ENCODE results near the gene ZFP69.
"Not testable (repeated sequence)": the region's sequence is repeated elsewhere in the genome, so short reads cannot be mapped to it uniquely, and the experiment has no call there.

ZFP69 gene

DNA sequence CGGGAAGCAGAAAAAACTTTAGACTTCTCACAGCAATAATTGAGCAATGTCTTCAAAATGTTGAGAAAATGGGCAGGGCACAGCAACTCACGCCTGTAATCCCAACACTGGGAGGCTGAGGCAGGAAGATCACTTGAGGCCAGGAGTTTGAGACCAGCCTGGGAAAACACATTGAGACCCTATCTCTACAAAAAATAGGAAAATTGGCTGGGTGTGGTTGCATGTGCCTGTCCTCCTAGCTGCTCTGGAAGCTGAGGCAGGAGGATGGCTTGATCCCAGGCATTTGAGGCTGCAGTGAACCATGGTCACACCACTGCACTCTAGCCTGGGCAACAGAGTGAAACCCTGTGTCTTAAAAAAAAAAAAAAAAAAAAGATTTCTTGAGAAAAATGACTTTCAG, 7.8 kb upstream of the ZFP69 start:
- DNase-seq (ENCODE audit: low read depth), result no peak
- H3K4me3 ChIP-seq (ENCODE audit: low read depth, low read length), result no peak overlapping the region
- TF ChIP-seq, protein P1, sequence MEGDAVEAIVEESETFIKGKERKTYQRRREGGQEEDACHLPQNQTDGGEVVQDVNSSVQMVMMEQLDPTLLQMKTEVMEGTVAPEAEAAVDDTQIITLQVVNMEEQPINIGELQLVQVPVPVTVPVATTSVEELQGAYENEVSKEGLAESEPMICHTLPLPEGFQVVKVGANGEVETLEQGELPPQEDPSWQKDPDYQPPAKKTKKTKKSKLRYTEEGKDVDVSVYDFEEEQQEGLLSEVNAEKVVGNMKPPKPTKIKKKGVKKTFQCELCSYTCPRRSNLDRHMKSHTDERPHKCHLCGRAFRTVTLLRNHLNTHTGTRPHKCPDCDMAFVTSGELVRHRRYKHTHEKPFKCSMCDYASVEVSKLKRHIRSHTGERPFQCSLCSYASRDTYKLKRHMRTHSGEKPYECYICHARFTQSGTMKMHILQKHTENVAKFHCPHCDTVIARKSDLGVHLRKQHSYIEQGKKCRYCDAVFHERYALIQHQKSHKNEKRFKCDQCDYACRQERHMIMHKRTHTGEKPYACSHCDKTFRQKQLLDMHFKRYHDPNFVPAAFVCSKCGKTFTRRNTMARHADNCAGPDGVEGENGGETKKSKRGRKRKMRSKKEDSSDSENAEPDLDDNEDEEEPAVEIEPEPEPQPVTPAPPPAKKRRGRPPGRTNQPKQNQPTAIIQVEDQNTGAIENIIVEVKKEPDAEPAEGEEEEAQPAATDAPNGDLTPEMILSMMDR (conservative IDR thresholded peaks at IDR 0.05; ENCODE audit: low read depth, low read length), result no peak

DNA sequence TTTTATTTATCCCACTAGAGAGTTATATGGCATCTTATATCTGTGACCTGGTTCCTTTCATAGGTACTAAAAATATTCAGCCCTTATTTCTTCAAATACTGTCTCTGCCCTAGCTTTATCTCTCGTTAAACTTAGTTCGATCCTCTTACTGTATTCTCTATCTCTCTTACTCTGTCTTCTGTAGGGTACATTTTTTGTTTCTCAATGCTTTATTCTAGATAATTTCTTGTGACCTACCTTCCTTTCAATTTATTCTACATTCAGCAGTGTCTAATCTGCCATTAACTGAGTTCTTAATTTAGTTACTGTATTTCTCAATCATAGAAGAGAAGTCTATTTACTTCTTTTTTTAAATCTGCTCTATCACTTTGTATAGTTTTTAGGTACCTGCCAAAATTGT, 1.8 kb upstream of the ZFP69 start:
- DNase-seq (ENCODE audit: low read depth), result no peak
- no peak overlapping the region for H3K4me3 ChIP-seq (ENCODE audit: low read depth, low read length)
- TF ChIP-seq, protein P1 (conservative IDR thresholded peaks at IDR 0.05; ENCODE audit: low read depth, low read length), result no peak

- peak; percentile 34 for DNase-seq (ENCODE audit: low read depth)
- H3K4me3 ChIP-seq (ENCODE audit: low read depth, low read length), result peak overlapping the region; percentile 76
- TF ChIP-seq, protein P1 (conservative IDR thresholded peaks at IDR 0.05; ENCODE audit: low read depth, low read length), result no peak
These were observed 576 bp downstream of the ZFP69 start for GRCh38 chr1:40477678-40478053.

DNA sequence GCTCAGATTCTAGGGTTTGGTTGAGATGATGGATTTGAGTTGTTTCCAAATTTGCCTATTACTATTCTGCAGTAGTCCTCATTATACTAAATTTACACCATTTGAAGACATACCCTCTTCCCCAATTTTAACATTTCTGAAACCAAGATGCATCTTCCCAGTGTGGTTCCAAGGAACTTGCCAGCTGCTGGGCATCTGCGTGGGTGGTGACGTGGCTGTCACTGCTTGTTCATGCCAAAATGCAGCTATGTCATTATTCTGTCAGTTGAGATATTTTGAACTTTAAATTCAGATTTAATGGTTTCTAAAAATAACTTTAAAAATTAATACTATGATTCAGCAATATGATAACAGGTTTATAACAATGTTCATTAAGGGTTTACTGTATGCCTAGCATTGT, 1.2 kb downstream of the ZFP69 start:
- TF ChIP-seq, protein P1 (conservative IDR thresholded peaks at IDR 0.05; ENCODE audit: low read depth, low read length), result no peak
- DNase-seq (ENCODE audit: low read depth), result no peak
- H3K4me3 ChIP-seq (ENCODE audit: low read depth, low read length), result no peak overlapping the region

DNA sequence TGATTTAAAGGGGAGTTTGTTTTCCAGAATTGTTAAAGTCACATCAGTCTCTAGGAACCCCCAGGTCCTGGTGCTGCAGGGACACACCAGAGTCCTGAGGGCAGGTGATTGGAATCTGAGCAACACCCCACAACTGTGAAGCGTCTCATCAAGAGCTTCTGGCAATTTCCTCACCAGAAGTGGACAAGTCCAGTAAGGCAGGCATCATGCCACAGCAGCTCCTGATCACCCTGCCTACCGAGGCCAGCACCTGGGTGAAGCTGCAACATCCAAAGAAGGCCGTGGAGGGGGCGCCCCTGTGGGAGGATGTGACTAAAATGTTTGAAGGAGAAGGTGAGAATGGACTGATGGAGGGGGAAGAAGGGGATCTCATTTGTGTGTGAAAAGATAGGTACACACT, 2.1 kb downstream of the ZFP69 start:
- no peak for DNase-seq (ENCODE audit: low read depth)
- TF ChIP-seq, protein P1 (conservative IDR thresholded peaks at IDR 0.05; ENCODE audit: low read depth, low read length), result no peak
- no peak overlapping the region for H3K4me3 ChIP-seq (ENCODE audit: low read depth, low read length)

GRCh38 chr1:40495315-40495903, 18.3 kb downstream of the ZFP69 start:
- TF ChIP-seq, protein P1 (conservative IDR thresholded peaks at IDR 0.05; ENCODE audit: low read depth, low read length), result no peak
- no peak overlapping the region for H3K4me3 ChIP-seq (ENCODE audit: low read depth, low read length)
- no peak for DNase-seq (ENCODE audit: low read depth)

- H3K4me3 ChIP-seq (ENCODE audit: low read depth, low read length); DNase-seq (ENCODE audit: low read depth): not testable (repeated sequence)
These were observed 25.6 kb downstream of the ZFP69 start for GRCh38 chr1:40502651-40503050.
